ENCODE measurements around the gene TRAM2. TPM values are rescaled to one million over a fixed set of nuclear protein-coding genes. Genes with fewer than 3 reads are reported as not detected.

The TRAM2 gene
- total and polyA plus RNA-seq, 10 of the 15 experiments (the other 5 are each of a cell fraction or from before 2014, with no cell fraction given): 2.5 to 15.0 (median 11.0) TPM

DNA sequence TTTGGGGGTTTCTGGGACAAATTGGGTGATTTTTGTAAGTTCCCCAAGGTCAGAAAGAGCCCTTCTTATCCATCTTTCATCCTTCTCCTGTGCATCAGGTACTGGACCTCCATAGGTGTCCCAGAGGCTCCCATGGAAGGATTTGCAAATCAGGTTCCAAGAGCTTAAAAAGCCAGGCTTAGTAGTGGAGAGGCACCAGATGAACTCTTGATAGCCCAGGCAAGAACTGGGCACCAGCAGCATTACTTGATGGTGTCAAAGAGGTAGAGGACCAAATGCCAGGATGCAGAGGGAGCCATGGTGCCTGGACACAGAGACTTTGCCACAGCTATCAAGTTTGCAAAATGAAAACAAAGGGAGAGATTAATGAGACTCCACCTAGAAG, 20.9 kb upstream of the TRAM2 start:
- Histone ChIP-seq H2AFZ (ENCODE audit: control insufficient read depth, low read depth, low read length) (no peak overlapping the region), H3K4me2 (ENCODE audit: control insufficient read depth, insufficient read depth) (no peak overlapping the region), H3K79me2 (ENCODE audit: control insufficient read depth, insufficient read depth, low read length) (no peaks in the 10 kb centered on the region), H4K20me1 (ENCODE audit: control insufficient read depth, insufficient read depth) (no peaks in the 10 kb centered on the region), H3K36me3 (ENCODE audit: control insufficient read depth in 2 of 2, insufficient read depth in 2 of 2, low read length in 1 of 2) (no peaks in the 10 kb centered on the region), H3K4me1 (ENCODE audit: control insufficient read depth, insufficient read depth, low read length) (peaks cover 30% of the 10 kb centered on the region), H3K27me3 (replicated peaks in 1 of 2; ENCODE audit: control insufficient read depth in 2 of 2, insufficient read depth in 2 of 2, low read length in 1 of 2) (no peaks in the 10 kb centered on the region), H3K27ac (ENCODE audit: control insufficient read depth, insufficient read depth) (no peak overlapping the region), H3K4me3 (no peak overlapping the region), H3K9ac (ENCODE audit: control insufficient read depth, insufficient read depth, low read length) (no peak overlapping the region), H3K9me3 (replicated peaks; ENCODE audit: control insufficient read depth, insufficient read depth, low read length) (no peaks in the 10 kb centered on the region)
- ChIA-PET SMC1A (ENCODE audit: uncharacterized antibody, unreplicated experiment) (interaction anchor here (0.9 to 6.1 kb wide), 4 partner anchors 7 to 181 kb away, joined by 3 to 41 read pairs (median 6); no protein-coding TSS in a partner anchor), CTCF (interaction anchor here (0.6 to 12.5 kb wide), 11 partner anchors 8 to 313 kb away, joined by 3 to 118 read pairs (median 5); partner anchors contain the start of genes EFHC1 and TRAM2), RAD21 (ENCODE audit: unreplicated experiment) (interaction anchor here (0.9 to 1.3 kb wide), 5 partner anchors 64 to 192 kb away, joined by 3 to 5 read pairs (median 4); no protein-coding TSS in a partner anchor), POLR2A (interaction anchor here (1.0 to 1.5 kb wide), 3 partner anchors 21 to 192 kb away, joined by 3 to 5 read pairs (median 3); partner anchors contain the start of gene TRAM2)
- BruUV-seq (replicated peaks): no TSS peak
- in situ Hi-C loops (cut with MboI): no loop called here
- ATAC-seq: no peak
- TF ChIP-seq GATAD2B (conservative IDR thresholded peaks at IDR 0.05; ENCODE audit: low read depth) (no peak), GABPA (IDR thresholded peaks at IDR 0.05; ENCODE audit: low read depth) (no peak), HDGF (IDR thresholded peaks at IDR 0.05) (no peak), ZNF622 (IDR thresholded peaks at IDR 0.05) (no peak), LARP7 (IDR thresholded peaks at IDR 0.05) (no peak), TCF3 (IDR thresholded peaks at IDR 0.05; ENCODE audit: borderline replicate concordance, insufficient read depth, low read depth, low read length) (no peak), RB1 (IDR thresholded peaks at IDR 0.05; ENCODE audit: borderline replicate concordance) (no peak), TBL1XR1 (IDR thresholded peaks at IDR 0.05; ENCODE audit: low read depth, low read length) (no peak), CHD1 (IDR thresholded peaks at IDR 0.05; ENCODE audit: low read depth, low read length) (no peak)
- intact Hi-C loops (cut with micrococcal nuclease; ENCODE audit: unreplicated experiment): loop anchor here (1.0 to 10.0 kb wide), 4 partner anchors 65 to 313 kb away; partner anchors contain the start of gene MCM3
- no peak for DNase-seq (ENCODE audit: low read depth, low spot score)
- FAIRE-seq: no peak
